ENCODE results near the gene EBF3. TPM values are rescaled to one million over a fixed set of nuclear protein-coding genes. Genes with fewer than 3 reads are reported as not detected.

Gene EBF3
- total RNA-seq, 1 donor from 2014 or later, result 544 TPM

GRCh38 chr10:129971381-129972144 is 7.5 kb upstream of the EBF3 start:
- TF ChIP-seq, protein P1, sequence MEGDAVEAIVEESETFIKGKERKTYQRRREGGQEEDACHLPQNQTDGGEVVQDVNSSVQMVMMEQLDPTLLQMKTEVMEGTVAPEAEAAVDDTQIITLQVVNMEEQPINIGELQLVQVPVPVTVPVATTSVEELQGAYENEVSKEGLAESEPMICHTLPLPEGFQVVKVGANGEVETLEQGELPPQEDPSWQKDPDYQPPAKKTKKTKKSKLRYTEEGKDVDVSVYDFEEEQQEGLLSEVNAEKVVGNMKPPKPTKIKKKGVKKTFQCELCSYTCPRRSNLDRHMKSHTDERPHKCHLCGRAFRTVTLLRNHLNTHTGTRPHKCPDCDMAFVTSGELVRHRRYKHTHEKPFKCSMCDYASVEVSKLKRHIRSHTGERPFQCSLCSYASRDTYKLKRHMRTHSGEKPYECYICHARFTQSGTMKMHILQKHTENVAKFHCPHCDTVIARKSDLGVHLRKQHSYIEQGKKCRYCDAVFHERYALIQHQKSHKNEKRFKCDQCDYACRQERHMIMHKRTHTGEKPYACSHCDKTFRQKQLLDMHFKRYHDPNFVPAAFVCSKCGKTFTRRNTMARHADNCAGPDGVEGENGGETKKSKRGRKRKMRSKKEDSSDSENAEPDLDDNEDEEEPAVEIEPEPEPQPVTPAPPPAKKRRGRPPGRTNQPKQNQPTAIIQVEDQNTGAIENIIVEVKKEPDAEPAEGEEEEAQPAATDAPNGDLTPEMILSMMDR (IDR thresholded peaks at IDR 0.05; ENCODE audit: partially characterized antibody, unreplicated experiment), result no peak
- peaks cover 13% of the 10 kb centered on the region for H3K27me3 Mint-ChIP-seq (ENCODE audit: unreplicated experiment)
- no peak overlapping the region for H3K27ac Mint-ChIP-seq (ENCODE audit: unreplicated experiment)
- peak; percentile 86 for DNase-seq
- H3K9me3 Mint-ChIP-seq (ENCODE audit: unreplicated experiment), result peaks cover 14% of the 10 kb centered on the region
- peak overlapping the region; percentile 88 for H3K4me3 Mint-ChIP-seq (ENCODE audit: unreplicated experiment)
- H3K36me3 Mint-ChIP-seq (ENCODE audit: unreplicated experiment), result no peaks in the 10 kb centered on the region
- peaks cover 20% of the 10 kb centered on the region for H3K4me1 Mint-ChIP-seq (ENCODE audit: low read depth, unreplicated experiment)

- Mint-ChIP-seq H3K4me3 (ENCODE audit: unreplicated experiment) (peak overlapping the region; percentile 86), H3K4me1 (ENCODE audit: low read depth, unreplicated experiment) (peaks cover 22% of the 10 kb centered on the region), H3K27ac (ENCODE audit: unreplicated experiment) (no peak overlapping the region), H3K36me3 (ENCODE audit: unreplicated experiment) (no peaks in the 10 kb centered on the region), H3K27me3 (ENCODE audit: unreplicated experiment) (peaks cover 21% of the 10 kb centered on the region), H3K9me3 (ENCODE audit: unreplicated experiment) (peaks cover 23% of the 10 kb centered on the region)
- peak; percentile 36 for DNase-seq
- TF ChIP-seq, protein P1 (IDR thresholded peaks at IDR 0.05; ENCODE audit: partially characterized antibody, unreplicated experiment), result no peak
Measured at GRCh38 chr10:129970465-129971364, 6.6 kb upstream of the EBF3 start.

GRCh38 chr10:129969911-129970464 is 5.9 kb upstream of the EBF3 start:
- H3K9me3 Mint-ChIP-seq (ENCODE audit: unreplicated experiment), result peaks cover 27% of the 10 kb centered on the region
- DNase-seq, result no peak
- H3K4me1 Mint-ChIP-seq (ENCODE audit: low read depth, unreplicated experiment), result peaks cover 22% of the 10 kb centered on the region
- H3K27ac Mint-ChIP-seq (ENCODE audit: unreplicated experiment), result no peak overlapping the region
- peak overlapping the region; percentile 86 for H3K4me3 Mint-ChIP-seq (ENCODE audit: unreplicated experiment)
- TF ChIP-seq, protein P1 (IDR thresholded peaks at IDR 0.05; ENCODE audit: partially characterized antibody, unreplicated experiment), result no peak
- H3K36me3 Mint-ChIP-seq (ENCODE audit: unreplicated experiment), result no peaks in the 10 kb centered on the region
- H3K27me3 Mint-ChIP-seq (ENCODE audit: unreplicated experiment), result peaks cover 24% of the 10 kb centered on the region

DNA sequence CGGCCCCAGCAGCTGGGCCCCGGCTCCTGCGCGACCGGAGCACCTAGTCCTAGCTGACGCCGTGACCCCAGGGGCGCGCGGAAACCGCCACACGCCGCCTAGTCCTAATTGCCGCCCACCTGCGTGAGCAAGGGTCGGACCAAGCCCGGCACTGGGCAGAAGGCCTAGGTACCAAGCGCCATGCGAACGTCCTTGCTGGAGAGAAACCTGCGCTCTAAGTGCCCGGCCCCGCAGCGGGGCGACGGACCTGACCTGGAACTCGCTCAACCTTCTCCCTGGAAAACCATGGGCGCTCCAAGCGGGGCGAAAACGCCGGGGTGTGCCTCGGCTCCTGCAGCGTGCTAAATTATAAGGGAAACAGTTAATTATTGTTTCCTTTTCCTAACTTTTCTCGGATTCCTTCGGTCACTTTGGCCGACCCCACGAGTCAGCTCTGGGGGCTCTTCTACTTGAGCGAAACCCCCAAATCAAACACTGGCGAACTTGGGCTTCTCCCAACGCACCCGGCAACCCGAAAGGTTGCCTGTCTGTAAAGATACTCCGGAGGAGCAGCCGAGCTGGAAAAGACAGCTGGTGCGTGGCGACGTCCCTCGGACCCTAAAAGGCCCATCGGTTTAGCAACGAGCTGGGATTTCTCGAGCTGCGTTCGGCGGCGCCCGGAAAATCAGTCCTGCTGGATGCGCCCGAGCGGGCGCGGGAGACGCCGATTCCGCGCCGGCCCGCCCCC is 5.3 kb upstream of the EBF3 start:
- TF ChIP-seq, protein P1 (IDR thresholded peaks at IDR 0.05; ENCODE audit: partially characterized antibody, unreplicated experiment), result peak; percentile 59
- Mint-ChIP-seq H3K27ac (ENCODE audit: unreplicated experiment) (peak overlapping the region; percentile 38), H3K4me3 (ENCODE audit: unreplicated experiment) (peak overlapping the region; percentile 86), H3K36me3 (ENCODE audit: unreplicated experiment) (no peaks in the 10 kb centered on the region), H3K9me3 (ENCODE audit: unreplicated experiment) (peaks cover 29% of the 10 kb centered on the region), H3K4me1 (ENCODE audit: low read depth, unreplicated experiment) (peaks cover 22% of the 10 kb centered on the region), H3K27me3 (ENCODE audit: unreplicated experiment) (peaks cover 26% of the 10 kb centered on the region)
- peak; percentile 59 for DNase-seq

Data from glutamatergic neuron (in vitro differentiated cells).